HCT116 (cell line): ENCODE data around the gene CDK11B.

Experiments used
- EZH2 ChIP-seq: fragments of 200-600 bp; sonication (generic); IDR thresholded peaks from 2 replicates; pipeline ENCODE4 v1.6.1; 2017; ENCODE audit warnings: antibody characterized with exemption, mixed run types
- RAD21 ChIP-seq: IDR thresholded peaks from 2 replicates; pipeline ENCODE4 v1.6.1; 2012; ENCODE audit warnings: low read depth, mild to moderate bottlenecking
- TF ChIP-seq, protein P1 (sequence below): IDR thresholded peaks from 2 replicates; pipeline ENCODE4 v1.6.1; 2012; ENCODE audit warnings: low read depth
- TF ChIP-seq, protein P2 (sequence below), 3 experiments: fragments of 200-600 bp in 1 of 3; sonication (generic) in 1 of 3; IDR thresholded peaks in 2 of 3; conservative IDR thresholded peaks in 1 of 3; 2 replicates each; pipeline ENCODE4 v1.5.1; 2012 to 2017; ENCODE audit warnings: low read depth in 2 of 3, low read length in 2 of 3, antibody characterized with exemption in 1 of 3, borderline replicate concordance in 1 of 3, control low read depth in 1 of 3, mild to moderate bottlenecking in 1 of 3, mixed read lengths in 1 of 3, mixed run types in 1 of 3, moderate library complexity in 1 of 3; ENCODE audit not compliant: insufficient read depth in 1 of 3

DNA sequence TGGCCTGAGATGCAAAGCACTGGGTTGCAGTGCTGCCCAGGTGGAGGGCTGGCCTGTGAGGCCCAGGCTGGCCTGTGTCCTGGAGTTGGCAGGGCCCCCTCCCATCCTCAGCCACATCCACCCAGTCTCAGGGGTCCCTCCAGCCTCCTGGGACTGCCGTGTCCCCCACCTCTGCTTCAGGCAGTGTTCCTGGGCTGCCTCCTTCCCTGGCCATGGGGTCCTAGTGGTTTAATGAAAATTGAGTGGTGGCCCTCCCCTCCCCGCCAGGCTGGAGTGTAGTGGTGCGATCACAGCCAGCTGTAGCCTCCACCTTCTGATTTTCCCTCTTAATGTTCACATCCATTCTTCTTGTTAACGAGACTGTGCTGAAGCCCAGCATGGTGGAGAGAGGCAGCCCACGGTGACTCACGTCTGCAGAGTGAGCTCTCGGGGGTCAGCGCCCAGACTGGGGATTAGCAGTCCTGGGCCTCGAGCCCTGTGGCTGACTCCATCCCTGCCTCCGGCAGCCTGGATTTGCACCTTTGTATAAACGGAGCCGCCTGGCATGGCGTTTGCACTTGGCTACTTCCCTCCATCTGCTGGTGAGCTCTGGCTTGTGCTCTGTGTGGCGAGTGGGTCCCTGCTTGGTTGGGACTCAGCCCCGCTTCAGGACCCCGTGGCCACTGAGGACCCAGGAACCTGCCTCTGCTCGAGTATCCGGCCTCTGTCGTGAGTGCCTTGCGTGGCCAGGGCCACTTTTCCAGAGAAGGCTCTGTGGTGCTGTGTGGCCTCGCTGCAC, 36.6 kb downstream of the CDK11B start:
- TF ChIP-seq RAD21 (no peak), EZH2 (no peak)
- TF ChIP-seq, protein P1, sequence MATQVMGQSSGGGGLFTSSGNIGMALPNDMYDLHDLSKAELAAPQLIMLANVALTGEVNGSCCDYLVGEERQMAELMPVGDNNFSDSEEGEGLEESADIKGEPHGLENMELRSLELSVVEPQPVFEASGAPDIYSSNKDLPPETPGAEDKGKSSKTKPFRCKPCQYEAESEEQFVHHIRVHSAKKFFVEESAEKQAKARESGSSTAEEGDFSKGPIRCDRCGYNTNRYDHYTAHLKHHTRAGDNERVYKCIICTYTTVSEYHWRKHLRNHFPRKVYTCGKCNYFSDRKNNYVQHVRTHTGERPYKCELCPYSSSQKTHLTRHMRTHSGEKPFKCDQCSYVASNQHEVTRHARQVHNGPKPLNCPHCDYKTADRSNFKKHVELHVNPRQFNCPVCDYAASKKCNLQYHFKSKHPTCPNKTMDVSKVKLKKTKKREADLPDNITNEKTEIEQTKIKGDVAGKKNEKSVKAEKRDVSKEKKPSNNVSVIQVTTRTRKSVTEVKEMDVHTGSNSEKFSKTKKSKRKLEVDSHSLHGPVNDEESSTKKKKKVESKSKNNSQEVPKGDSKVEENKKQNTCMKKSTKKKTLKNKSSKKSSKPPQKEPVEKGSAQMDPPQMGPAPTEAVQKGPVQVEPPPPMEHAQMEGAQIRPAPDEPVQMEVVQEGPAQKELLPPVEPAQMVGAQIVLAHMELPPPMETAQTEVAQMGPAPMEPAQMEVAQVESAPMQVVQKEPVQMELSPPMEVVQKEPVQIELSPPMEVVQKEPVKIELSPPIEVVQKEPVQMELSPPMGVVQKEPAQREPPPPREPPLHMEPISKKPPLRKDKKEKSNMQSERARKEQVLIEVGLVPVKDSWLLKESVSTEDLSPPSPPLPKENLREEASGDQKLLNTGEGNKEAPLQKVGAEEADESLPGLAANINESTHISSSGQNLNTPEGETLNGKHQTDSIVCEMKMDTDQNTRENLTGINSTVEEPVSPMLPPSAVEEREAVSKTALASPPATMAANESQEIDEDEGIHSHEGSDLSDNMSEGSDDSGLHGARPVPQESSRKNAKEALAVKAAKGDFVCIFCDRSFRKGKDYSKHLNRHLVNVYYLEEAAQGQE: no peak
- TF ChIP-seq, protein P2, sequence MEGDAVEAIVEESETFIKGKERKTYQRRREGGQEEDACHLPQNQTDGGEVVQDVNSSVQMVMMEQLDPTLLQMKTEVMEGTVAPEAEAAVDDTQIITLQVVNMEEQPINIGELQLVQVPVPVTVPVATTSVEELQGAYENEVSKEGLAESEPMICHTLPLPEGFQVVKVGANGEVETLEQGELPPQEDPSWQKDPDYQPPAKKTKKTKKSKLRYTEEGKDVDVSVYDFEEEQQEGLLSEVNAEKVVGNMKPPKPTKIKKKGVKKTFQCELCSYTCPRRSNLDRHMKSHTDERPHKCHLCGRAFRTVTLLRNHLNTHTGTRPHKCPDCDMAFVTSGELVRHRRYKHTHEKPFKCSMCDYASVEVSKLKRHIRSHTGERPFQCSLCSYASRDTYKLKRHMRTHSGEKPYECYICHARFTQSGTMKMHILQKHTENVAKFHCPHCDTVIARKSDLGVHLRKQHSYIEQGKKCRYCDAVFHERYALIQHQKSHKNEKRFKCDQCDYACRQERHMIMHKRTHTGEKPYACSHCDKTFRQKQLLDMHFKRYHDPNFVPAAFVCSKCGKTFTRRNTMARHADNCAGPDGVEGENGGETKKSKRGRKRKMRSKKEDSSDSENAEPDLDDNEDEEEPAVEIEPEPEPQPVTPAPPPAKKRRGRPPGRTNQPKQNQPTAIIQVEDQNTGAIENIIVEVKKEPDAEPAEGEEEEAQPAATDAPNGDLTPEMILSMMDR (IDR thresholded peaks at IDR 0.05 in 2 of 3, conservative IDR thresholded peaks at IDR 0.05 in 1 of 3; ENCODE audit: borderline replicate concordance in 1 of 3, insufficient read depth in 1 of 3, low read depth in 2 of 3, low read length in 2 of 3): no peak
